ENCODE data around the gene FEM1A. TPM values are rescaled to one million over a fixed set of nuclear protein-coding genes. Genes with fewer than 3 reads are reported as not detected.
A peak's percentile ranks its signal among the peaks of the same experiment; 100 is the strongest.

The FEM1A gene
- total and polyA plus RNA-seq, 2 donors (not counting 1 experiment from before 2014, with no cell fraction given) = 3.2 to 10.1 TPM

GRCh38 chr19:4758659-4759058, 32.9 kb upstream of the FEM1A start:
- no peaks in the 10 kb centered on the region for H3K36me3 ChIP-seq (ENCODE audit: control insufficient read depth, insufficient read depth, low read length)
- H3K9ac ChIP-seq (ENCODE audit: insufficient read depth, low read length) = no peak overlapping the region
- no peak overlapping the region for H3K4me3 ChIP-seq (replicated peaks in 1 of 4; ENCODE audit: control extremely low read depth in 1 of 4, insufficient read depth in 1 of 4, low read depth in 3 of 4, low read length in 4 of 4)
- no peaks in the 10 kb centered on the region for H3K4me1 ChIP-seq (ENCODE audit: control insufficient read depth, extremely low read depth, insufficient read depth, low read length)
- H3K79me2 ChIP-seq (ENCODE audit: control insufficient read depth, insufficient read depth, low read length) = no peaks in the 10 kb centered on the region
- no peaks in the 10 kb centered on the region for H4K20me1 ChIP-seq (ENCODE audit: control insufficient read depth, extremely low read depth, insufficient read depth, low read length)
- H3K4me2 ChIP-seq (ENCODE audit: extremely low read depth, insufficient read depth, low read length) = no peak overlapping the region
- no peaks in the 10 kb centered on the region for H3K9me3 ChIP-seq (ENCODE audit: control insufficient read depth, insufficient read depth, low read depth, low read length)
- no peak overlapping the region for H3K27ac ChIP-seq (ENCODE audit: insufficient read depth, low read length)
- no peak for DNase-seq (ENCODE audit: low read depth in 2 of 2)
- TF ChIP-seq CTCF (conservative IDR thresholded peaks at IDR 0.05 in 1 of 2, IDR thresholded peaks at IDR 0.05 in 1 of 2; ENCODE audit: low read depth in 1 of 2, low read length in 2 of 2) (no peak), EZH2 (IDR thresholded peaks at IDR 0.05; ENCODE audit: low read length, missing control alignments) (no peak)
- H2AFZ ChIP-seq (ENCODE audit: low read length) = no peak overlapping the region
- peaks cover 3% of the 10 kb centered on the region for H3K27me3 ChIP-seq (ENCODE audit: control insufficient read depth, insufficient read depth, low read length)

- H3K4me1 ChIP-seq (ENCODE audit: control insufficient read depth, extremely low read depth, insufficient read depth, low read length) = no peaks in the 10 kb centered on the region
- H4K20me1 ChIP-seq (ENCODE audit: control insufficient read depth, extremely low read depth, insufficient read depth, low read length) = no peaks in the 10 kb centered on the region
- H3K4me3 ChIP-seq (replicated peaks in 1 of 4; ENCODE audit: control extremely low read depth in 1 of 4, insufficient read depth in 1 of 4, low read depth in 3 of 4, low read length in 4 of 4) = peak overlapping the region in 1 of 4 experiments; percentile 40
- no peak overlapping the region for H3K9ac ChIP-seq (ENCODE audit: insufficient read depth, low read length)
- no peak for TF ChIP-seq EZH2 (IDR thresholded peaks at IDR 0.05; ENCODE audit: low read length, missing control alignments)
- TF ChIP-seq CTCF (conservative IDR thresholded peaks at IDR 0.05 in 1 of 2, IDR thresholded peaks at IDR 0.05 in 1 of 2; ENCODE audit: low read depth in 1 of 2, low read length in 2 of 2) = no peak
- no peaks in the 10 kb centered on the region for H3K36me3 ChIP-seq (ENCODE audit: control insufficient read depth, insufficient read depth, low read length)
- peaks cover 6% of the 10 kb centered on the region for H3K27me3 ChIP-seq (ENCODE audit: control insufficient read depth, insufficient read depth, low read length)
- H3K9me3 ChIP-seq (ENCODE audit: control insufficient read depth, insufficient read depth, low read depth, low read length) = no peaks in the 10 kb centered on the region
- peak; percentile 82 to 85 for DNase-seq (ENCODE audit: low read depth in 2 of 2)
- H3K79me2 ChIP-seq (ENCODE audit: control insufficient read depth, insufficient read depth, low read length) = no peaks in the 10 kb centered on the region
- no peak overlapping the region for H3K27ac ChIP-seq (ENCODE audit: insufficient read depth, low read length)
- H2AFZ ChIP-seq (ENCODE audit: low read length) = no peak overlapping the region
- peak overlapping the region; percentile 32 for H3K4me2 ChIP-seq (ENCODE audit: extremely low read depth, insufficient read depth, low read length)
Measured at GRCh38 chr19:4759388-4760284, 31.9 kb upstream of the FEM1A start.

- H3K36me3 ChIP-seq (ENCODE audit: control insufficient read depth, insufficient read depth, low read length) = no peaks in the 10 kb centered on the region
- no peaks in the 10 kb centered on the region for H3K9me3 ChIP-seq (ENCODE audit: control insufficient read depth, insufficient read depth, low read depth, low read length)
- peak overlapping the region; percentile 32 for H3K4me2 ChIP-seq (ENCODE audit: extremely low read depth, insufficient read depth, low read length)
- H3K79me2 ChIP-seq (ENCODE audit: control insufficient read depth, insufficient read depth, low read length) = no peaks in the 10 kb centered on the region
- H4K20me1 ChIP-seq (ENCODE audit: control insufficient read depth, extremely low read depth, insufficient read depth, low read length) = no peaks in the 10 kb centered on the region
- H3K4me1 ChIP-seq (ENCODE audit: control insufficient read depth, extremely low read depth, insufficient read depth, low read length) = no peaks in the 10 kb centered on the region
- H3K27ac ChIP-seq (ENCODE audit: insufficient read depth, low read length) = no peak overlapping the region
- no peak overlapping the region for H3K9ac ChIP-seq (ENCODE audit: insufficient read depth, low read length)
- H3K27me3 ChIP-seq (ENCODE audit: control insufficient read depth, insufficient read depth, low read length) = peaks cover 6% of the 10 kb centered on the region
- H3K4me3 ChIP-seq (replicated peaks in 1 of 4; ENCODE audit: control extremely low read depth in 1 of 4, insufficient read depth in 1 of 4, low read depth in 3 of 4, low read length in 4 of 4) = peak overlapping the region in 1 of 4 experiments; percentile 40
- no peak for DNase-seq (ENCODE audit: low read depth in 2 of 2)
- no peak overlapping the region for H2AFZ ChIP-seq (ENCODE audit: low read length)
- TF ChIP-seq EZH2 (IDR thresholded peaks at IDR 0.05; ENCODE audit: low read length, missing control alignments) = no peak
- TF ChIP-seq CTCF (conservative IDR thresholded peaks at IDR 0.05 in 1 of 2, IDR thresholded peaks at IDR 0.05 in 1 of 2; ENCODE audit: low read depth in 1 of 2, low read length in 2 of 2) = no peak
Measured at GRCh38 chr19:4760285-4760650, 31.3 kb upstream of the FEM1A start.
